ENCODE data around the gene MPPED2.

DNA sequence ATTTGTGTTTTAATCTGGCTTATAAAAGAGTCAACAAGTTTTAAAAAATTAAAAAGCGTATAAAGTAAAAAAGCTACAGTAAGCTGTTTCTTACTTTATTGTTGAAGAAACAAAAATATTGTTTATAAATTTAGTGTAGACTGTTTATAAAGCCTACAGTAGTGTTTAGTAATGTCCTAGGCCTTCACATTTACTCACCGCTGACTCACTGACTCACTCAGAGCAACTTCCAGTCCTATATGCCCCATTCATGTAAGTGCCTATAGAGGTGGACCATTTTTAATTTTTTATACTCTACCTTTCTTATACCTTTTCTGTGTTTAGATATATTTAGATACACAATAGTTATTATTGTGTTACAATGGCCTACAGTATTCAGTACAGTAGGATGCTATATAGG, 12.2 kb downstream of the MPPED2 start:
- TF ChIP-seq POLR2AphosphoS5 (IDR thresholded peaks at IDR 0.05; ENCODE audit: low read depth, low read length) (no peak), POLR2A (IDR thresholded peaks at IDR 0.05; ENCODE audit: low read depth, low read length) (no peak), TAF1 (IDR thresholded peaks at IDR 0.05; ENCODE audit: borderline replicate concordance, low read depth, low read length) (no peak)

Measured in GM12892 (cell line).